Erythroblast (primary cell): ENCODE data around the gene TTC9C.
"Not testable (repeated sequence)": the region's sequence is repeated elsewhere in the genome, so short reads cannot be mapped to it uniquely, and the experiment has no call there.

Source experiments
- DNase-seq, 2 experiments: peaks; one replicate each; lab custom pipeline; 2025; lab: John Stamatoyannopoulos, UW
- GATA1 ChIP-seq: IDR thresholded peaks from 2 replicates; pipeline ENCODE4 v1.6.1; 2011; ENCODE audit warnings: low read depth, mild to moderate bottlenecking, control low read depth, low read length, moderate library complexity
- POLR2A ChIP-seq: IDR thresholded peaks from 2 replicates; pipeline ENCODE4 v1.6.1; 2011; ENCODE audit warnings: mild to moderate bottlenecking, low read length

The TTC9C gene

DNA sequence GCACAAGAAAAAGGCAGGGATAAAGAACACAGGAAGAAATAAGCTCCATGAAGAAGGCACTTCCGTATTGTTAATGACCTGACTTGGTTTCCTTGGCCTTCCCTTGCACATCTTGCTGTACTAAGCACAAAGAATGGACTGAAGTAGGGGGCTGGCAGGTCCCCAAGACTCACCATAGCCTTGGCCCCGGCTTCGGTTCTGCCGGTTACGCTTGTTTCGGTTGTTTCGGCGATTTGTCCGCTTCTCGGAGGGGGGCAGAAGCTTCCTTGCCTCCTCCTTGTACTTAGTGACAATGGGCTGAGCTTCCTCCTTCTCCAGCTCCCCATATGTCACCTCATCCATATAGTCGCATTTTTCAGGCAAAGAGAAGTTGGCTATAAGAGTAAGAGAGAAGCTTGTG lies 11.5 kb upstream of the TTC9C start:
- no peak for DNase-seq
- TF ChIP-seq GATA1 = no peak

DNA sequence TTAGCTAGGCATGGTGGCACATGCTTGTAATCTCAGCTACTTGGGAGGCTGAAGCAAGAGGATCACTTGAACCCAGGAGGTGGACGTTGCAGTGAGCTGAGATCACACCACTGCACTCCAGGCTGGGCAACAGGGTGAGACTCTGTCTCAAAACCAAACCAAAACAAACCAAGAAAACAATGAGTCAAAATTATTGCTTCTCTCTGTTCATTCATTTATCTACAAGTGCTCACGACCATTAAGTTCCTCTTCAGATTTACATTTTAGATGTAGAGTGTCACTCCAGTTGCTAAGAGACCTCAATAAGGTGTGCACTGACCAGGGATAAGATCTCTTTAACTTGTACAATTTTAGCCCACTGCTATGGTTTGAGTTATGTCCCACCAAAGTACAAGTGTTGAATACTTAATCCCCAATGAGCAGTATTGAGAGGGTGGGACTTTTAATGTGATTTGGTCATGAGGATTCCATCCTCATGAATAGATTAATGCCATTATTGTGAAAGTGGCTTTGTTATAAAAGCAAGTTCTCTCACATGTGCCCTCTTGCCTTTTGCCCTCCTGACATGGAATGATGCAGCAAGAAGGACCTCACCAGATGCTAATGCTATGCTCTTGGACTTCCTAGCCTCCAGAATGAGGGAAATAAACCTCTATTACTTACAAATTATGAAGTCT lies 8.8 kb upstream of the TTC9C start:
- DNase-seq = no peak

DNA sequence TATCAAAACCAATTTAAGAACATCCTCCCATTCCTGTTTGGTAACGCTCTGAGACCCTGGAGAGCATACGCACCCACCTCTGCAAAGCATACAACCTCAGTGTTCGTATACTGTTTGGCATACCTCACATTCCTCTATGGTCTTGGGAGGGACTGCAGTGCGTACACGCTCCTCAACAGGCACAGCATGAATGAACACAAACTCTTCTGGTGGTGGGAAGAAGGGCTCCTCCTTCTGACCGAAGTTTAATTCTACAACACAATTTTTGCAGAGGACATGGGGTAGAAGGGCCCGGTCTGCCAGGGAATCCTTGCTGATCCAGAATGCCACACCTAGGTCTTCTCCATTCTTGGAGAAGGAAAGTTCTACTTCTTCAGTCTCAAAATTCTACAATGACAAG lies 6.3 kb upstream of the TTC9C start:
- TF ChIP-seq GATA1 (no peak), POLR2A (no peak)

More for the DNA sequence above, 8.8 kb upstream of the TTC9C start:
- TF ChIP-seq GATA1 (no peak), POLR2A (no peak)

DNA sequence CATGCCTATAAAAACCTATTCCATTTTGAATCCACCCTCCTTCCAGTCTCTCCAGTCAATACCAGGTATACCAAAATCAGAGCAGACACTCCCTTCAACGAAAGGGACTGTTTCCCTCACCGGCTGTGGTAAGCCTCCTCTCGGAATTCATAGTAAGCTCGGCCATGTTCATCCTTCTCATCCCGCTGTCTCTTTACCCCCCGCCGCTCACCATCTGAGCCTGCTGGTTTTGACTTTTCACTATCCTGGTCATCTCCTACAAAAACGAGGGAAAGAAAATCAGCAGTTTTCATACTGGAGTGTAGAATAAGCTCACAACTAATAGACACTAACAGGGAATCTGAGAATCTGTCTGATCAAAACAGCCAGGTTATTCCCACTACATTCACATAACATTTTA lies 4.1 kb upstream of the TTC9C start:
- TF ChIP-seq POLR2A (no peak), GATA1 (no peak)
- no peak for DNase-seq

More for the DNA sequence above, 6.3 kb upstream of the TTC9C start:
- peak in 1 of 2 experiments; percentile 24 for DNase-seq

DNA sequence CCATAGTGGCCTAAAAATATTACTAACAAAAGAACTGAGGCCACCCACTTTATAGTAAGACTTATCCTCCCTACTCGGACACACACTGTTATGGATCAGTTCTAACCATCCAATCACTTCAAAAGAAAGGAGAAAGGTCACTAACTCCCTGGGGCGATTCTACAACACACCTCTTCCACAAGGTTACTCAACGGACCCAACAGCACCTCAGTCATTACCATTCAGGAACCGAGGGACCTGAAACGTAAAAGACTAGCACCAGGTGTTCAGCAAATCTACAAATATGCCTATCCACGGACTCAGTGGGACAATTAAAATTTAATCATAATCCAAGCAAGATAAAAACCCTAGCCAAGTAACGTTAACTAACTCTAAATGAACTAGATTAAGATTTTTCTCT lies 2.6 kb upstream of the TTC9C start:
- peak in 1 of 2 experiments; percentile 54 for DNase-seq
- TF ChIP-seq POLR2A (no peak), GATA1 (no peak)

DNA sequence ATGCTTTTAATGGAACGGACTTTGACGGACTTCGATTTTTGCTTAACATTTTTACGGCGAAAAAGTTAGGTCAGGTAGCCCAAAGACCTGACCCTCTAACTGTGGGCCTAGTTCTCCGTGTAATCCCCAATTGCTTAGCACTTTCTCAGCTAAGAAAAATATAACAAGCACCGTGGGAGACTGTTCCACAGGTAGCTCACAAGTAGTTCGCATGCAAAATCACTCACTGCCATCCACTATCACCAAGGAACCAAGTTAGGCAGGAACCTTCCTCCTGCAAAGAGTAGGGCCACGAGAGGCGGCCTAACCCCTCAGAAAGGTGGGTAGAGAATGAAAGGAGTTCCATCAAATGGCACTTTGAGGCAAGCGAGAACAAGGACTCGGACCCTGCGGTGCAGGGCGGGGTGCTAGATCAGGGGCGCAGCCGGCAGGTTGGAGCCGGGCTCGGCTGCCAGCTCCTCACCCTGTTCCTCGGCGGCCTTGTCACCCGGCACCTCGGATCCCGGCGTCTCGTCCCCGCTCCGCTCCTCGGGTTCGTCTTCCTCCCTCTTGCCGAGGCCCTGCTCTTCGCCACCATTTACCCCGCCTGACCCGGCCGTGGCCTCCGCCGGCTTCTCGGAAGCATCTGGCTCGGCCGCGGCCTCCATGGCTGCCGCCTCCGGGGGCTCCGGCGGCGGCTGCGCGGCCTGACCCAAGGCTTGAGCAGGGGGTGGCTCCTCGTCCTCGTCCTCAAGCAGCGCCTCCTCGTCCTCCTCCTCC lies 2.0 kb upstream of the TTC9C start:
- no peak for DNase-seq
- no peak for TF ChIP-seq POLR2A
- no peak for TF ChIP-seq GATA1

DNA sequence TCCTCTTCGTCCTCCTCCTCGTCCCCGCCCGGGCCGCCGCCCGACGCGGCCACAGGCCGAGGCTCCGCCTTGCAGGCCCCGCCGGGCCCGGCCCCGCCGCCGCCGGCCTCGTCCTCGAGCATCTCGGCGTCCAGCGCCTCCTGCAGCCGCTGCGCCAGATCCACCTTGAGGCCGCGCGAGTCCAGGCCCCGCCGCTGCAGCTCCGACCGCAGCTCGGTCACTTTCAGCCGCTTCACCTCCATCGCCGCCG lies 1.4 kb upstream of the TTC9C start:
- DNase-seq = no peak
- TF ChIP-seq POLR2A (no peak), GATA1 (no peak)

DNA sequence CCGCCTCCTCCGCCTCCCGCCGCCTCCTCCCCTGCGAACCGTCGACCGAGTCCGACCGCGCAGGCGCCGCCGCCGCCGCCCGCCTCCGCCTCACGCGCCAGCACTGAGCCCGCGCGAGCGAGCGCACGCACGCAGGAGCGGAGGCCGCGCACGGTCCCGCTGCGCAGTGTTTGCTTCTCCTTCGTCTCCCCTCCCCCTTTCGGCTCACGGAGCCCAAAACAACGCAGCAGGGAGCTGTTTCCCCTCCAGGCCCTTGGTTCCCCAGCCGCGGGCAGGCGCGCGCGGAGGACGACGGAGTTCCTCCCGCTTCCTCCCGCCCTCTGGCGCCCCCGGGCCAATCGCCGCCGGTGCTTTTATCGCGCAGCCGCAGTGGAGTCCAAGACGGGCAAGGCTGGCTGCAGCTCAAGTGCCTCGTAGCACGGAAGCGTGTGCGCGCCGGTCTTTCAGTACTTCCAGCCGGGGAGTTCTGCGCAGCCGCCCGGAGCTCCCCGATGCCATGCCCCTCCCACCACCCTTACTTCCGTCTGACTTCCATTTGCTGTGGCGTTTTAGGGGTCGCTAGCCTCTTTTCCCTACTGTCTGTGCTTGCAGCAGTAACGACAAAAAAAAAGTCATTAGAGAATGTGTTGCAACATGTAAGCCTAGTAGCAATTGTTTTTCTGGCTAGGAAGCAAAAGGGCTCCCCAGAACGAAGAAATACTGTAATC lies 968 bp upstream of the TTC9C start, which contains the start of gene HNRNPUL2:
TSS of gene HNRNPUL2 (minus strand) at position 293 of the 707 bp plus-strand sequence. CDS start 301 bp downstream, outside the sequence.
- TF ChIP-seq POLR2A (peak; percentile 97), GATA1 (no peak)
- DNase-seq = peak; percentile 99

DNA sequence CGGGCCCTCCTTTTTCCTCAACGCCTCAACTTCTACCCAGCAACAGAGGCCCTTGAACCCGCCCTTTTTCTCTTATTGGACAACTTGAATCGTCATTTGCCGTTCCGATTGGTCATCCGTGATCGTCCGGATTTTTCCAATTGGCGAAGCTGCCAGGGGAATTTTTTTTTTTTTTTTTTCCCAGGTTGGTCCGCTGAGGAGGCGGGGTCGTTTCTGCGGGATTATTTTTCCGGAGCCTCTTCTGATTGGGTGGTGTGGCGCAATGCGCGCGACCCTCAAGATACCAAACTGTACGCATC lies 465 bp upstream of the TTC9C start:
- peak; percentile 96 to 97 for DNase-seq
- TF ChIP-seq POLR2A (no peak), GATA1 (no peak)

DNA sequence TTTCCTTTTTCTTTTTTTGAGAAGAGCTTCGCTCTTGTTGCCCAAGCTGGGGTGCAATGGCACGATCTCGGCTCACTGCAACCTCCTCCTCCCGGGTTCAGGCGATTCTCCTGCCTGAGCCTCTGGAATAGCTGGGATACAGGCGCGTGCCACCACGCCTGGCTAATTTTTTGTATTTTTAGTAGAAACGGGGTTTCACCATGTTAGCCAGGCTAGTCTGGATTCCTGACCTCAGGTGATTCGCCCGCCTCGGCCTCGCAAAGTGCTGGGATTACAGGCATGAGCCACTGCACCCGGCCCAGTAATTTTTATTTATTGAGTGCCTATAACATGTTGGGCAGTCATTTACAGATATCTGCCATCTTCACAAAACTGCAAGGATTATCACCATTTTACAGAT lies 1.8 kb downstream of the TTC9C start:
- not testable (repeated sequence) for DNase-seq

DNA sequence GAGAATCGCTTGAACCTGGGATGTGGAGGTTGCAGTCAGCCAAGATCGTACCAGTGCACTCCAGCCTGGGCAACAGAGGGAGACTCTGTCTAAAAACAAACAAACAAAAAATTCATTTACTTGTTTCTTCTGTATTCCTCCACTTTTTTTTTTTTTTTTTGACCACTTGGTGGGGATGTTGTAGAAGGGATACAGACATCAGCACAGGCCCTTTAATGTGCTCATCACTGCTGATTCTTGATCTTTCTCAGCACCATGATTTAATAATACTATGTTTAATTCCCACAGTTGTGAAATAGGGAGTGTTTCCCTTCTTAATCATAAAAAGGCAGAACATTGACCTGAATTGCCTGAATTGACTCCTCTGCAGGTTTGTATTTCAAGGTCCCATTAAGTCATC lies 4.5 kb downstream of the TTC9C start:
- DNase-seq = peak; percentile 62
- TF ChIP-seq POLR2A (no peak), GATA1 (no peak)

DNA sequence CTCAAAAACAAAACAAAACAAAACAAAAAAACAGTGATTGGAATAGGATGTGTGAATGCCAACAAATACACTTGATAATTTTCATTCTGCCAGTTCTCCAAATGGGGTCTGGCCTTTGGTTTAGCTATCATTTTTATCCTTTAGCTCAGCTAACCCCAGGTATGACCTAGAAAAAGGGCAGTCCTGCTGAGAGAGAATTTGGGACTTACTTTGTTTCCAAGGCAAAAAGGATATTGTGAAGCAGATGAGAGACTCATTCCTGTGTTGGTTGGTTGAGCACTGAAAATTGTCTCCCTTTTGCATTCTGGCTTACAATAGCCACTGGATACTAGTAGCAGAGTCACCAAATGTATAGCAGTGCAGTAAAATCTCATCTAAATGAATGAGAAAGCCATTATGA lies 8.9 kb downstream of the TTC9C start:
- TF ChIP-seq GATA1 (no peak), POLR2A (no peak)
- no peak for DNase-seq

DNA sequence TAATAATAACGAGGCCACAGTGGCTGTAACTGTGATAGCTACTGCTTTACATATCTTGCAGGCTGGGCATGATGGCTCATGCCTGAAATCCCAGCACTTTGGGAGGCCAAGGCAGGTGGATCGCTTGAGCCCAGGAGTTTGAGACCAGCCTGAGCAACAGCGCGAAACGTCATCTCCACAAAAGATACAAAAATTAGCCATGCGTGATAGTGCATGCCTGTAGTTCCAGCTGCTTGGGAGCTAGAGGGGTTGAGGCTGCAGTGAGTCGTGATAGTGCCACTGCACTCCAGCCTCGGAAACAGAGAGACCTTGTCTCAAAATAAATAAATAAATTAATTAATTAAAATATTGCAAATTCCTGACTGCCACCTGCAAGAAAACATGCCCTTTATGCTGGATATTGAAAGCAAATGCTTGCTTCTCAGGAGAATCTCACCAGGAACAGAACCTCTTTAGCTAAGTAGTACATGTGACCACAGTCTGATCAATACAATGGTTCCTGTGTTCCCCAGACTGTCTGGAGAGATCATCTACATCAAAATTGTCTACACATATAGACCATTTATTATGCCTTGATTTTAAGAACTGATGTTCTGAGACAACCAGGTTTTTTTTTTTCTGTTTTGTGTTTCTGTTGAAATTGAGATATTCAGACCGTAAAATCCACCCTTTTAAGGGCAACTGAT lies 19.3 kb downstream of the TTC9C start:
- no peak for DNase-seq
- TF ChIP-seq POLR2A (no peak), GATA1 (no peak)

DNA sequence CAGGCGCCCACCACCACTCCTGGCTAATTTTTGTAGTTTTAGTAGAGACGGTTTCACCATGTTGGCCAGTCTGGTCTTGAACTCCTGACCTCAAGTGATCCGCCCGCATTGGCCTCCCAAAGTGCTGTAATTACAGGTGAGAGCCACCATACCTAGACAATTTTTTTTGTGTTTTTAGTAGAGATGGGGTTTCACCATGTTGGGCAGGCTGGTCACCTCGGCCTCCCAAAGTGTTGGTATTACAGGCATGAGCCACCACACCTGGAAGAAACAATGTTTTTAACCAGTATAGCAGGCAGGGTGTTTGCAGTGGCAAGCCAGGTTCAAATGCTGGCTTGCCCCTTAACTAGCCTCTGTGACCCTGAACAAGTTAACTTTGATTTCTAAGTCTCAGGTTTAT lies 21.6 kb downstream of the TTC9C start:
- DNase-seq = not testable (repeated sequence)

DNA sequence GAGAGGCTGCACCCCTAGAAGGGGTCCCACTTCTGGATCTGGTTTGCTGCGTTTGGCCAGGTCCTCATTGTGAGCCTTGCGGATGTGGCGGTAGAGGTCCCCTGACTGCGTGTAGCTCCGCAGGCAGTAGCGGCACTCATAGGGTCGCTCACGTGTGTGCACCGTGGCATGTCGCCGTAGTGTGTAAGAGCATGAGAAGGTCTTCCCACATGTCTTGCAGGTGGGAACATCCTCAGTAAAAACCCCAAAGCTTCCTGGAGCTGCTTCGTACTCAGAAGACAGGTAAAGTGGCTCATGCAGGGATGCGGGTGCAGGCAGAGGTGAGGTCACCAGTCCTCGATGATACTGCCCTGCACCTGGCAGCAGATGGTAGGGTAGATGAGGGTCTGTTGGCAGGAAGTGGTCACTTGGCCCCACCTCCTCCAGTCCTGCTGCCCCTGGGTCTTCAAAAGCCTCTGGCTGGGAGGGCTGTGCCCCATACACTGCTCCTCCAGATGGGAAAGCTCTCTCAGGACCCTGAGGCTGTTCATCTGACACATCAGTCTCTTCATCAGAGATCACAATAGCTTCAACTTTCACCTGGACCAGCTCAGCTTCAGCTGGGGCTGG lies 24.0 kb downstream of the TTC9C start:
- TF ChIP-seq GATA1 = no peak
- no peak for TF ChIP-seq POLR2A
- no peak for DNase-seq
